C4-2B (cell line): ENCODE results near the gene ZNF385B.

Source experiments
- H3K27ac ChIP-seq: fragments of 450-650 bp; 2 replicates; pipeline ENCODE4 v1.5.1; 2017
- ZFX ChIP-seq: fragments of 450-650 bp; IDR thresholded peaks from 2 replicates; pipeline ENCODE4 v1.6.1; 2017
- TF ChIP-seq, protein P1 (sequence below): fragments of 450-650 bp; conservative IDR thresholded peaks from 2 replicates; pipeline ENCODE4 v1.5.1; 2017; ENCODE audit warnings: mild to moderate bottlenecking

ZNF385B gene

DNA sequence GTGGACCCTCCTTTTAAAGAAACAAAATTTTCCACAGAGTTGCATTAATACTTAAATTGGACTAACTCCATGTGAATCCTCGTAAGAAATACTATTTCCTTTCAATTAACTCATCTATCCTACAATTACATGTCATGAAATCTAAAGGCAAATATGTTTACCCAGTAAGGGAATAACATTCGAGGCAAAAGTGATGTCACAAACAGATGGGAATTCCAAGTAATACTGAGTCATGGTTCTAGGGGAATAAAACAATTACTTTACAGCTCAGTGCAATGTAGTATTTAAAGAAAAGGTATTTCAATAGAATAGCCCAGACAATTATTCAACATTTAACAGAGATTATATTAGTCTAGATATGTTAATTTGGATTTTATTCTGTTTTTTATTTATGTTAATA, 205.8 kb downstream of the ZNF385B start:
- no peak for TF ChIP-seq ZFX
- TF ChIP-seq, protein P1, sequence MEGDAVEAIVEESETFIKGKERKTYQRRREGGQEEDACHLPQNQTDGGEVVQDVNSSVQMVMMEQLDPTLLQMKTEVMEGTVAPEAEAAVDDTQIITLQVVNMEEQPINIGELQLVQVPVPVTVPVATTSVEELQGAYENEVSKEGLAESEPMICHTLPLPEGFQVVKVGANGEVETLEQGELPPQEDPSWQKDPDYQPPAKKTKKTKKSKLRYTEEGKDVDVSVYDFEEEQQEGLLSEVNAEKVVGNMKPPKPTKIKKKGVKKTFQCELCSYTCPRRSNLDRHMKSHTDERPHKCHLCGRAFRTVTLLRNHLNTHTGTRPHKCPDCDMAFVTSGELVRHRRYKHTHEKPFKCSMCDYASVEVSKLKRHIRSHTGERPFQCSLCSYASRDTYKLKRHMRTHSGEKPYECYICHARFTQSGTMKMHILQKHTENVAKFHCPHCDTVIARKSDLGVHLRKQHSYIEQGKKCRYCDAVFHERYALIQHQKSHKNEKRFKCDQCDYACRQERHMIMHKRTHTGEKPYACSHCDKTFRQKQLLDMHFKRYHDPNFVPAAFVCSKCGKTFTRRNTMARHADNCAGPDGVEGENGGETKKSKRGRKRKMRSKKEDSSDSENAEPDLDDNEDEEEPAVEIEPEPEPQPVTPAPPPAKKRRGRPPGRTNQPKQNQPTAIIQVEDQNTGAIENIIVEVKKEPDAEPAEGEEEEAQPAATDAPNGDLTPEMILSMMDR: no peak

DNA sequence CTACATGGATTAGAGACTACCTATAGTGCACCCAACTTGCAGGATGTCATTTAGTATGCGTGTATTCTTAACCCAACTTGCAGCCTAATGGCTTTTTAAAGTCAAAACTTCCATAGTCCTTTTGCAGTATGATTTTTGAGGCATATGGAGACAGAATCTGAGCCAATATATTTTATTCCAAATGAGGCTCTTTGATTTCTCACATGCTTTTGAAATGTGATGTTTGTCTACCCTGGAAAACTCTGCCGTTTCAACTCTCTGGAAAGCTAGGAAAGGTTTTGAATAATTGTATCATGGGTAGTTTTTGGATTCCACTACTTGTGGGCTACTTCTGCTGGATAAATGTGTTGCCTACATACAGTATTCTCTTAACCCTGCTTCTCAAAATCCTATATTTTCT, 206.6 kb downstream of the ZNF385B start:
- H3K27ac ChIP-seq: no peak overlapping the region
- TF ChIP-seq, protein P1: no peak
- TF ChIP-seq ZFX: no peak

More for the DNA sequence above, 205.8 kb downstream of the ZNF385B start:
- no peak overlapping the region for H3K27ac ChIP-seq

DNA sequence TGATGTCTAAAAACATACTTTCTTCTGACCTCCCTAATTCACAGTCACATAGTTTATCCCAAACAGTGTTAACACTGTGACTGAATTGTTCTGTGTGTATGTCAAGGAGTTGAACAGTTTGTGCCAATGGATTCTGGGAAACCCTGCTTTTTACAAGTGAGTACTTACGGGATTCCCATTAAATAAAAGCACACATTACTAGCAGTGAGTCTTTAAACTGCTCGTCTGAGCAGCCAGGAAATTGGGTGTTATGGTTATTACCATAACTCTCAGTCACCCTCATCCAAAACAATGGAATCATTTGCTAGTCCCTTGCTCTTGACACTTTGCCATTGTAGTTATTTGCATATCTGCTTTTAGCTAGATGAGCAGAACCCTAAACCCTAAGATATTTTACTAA, 209.1 kb downstream of the ZNF385B start:
- TF ChIP-seq, protein P1: no peak
- no peak overlapping the region for H3K27ac ChIP-seq

DNA sequence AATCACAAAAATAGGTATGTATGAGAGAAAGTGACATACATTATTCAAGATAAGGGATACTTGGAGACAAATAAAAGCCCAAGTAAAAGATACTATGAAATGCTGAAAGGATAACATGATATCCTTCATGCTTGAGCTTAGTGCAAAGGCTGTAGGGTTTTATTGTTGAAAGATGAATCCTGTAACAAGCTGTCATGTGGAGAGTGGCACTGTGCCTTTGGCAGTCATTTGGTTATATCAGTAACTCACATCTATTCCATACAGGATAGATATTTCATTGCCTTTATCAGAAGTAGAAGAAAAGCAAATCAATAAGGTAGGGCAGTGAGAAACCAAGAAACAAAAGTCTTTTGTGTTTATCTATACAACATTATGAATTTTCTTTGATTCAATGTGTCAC, 211.0 kb downstream of the ZNF385B start:
- TF ChIP-seq, protein P1: no peak
- no peak for TF ChIP-seq ZFX
- no peak overlapping the region for H3K27ac ChIP-seq

DNA sequence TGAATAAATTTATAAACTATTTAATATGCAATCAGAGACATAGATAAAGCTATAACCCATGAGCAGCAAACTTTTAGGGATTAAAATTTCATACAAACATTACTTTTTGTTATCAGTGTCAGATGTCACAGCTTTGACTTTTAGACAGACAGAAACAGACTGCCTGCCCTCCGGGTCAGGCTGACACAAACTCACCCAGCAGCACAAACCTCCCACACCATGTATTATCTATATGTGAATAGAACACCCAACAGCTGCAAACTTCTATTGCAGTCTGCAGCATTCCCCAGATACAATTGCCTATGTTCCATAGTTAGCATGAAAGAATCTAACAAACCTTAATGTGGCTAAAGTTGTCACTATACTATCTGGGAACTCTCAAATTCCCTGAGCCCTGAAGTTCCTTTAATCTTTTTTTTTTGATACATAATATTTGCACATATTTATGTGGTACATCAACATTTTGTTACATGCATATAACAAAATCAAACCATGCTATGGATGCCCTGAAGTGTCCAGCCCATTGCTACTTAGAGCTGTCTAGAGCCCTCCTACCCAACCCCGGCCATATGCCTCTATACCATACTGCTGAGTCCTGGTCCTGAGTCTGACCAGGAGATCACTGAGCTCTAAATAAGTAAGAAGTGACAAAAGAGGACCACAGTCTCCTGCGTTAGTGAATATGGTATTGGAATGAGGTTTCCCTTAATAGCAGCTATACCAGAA, 214.4 kb downstream of the ZNF385B start:
- TF ChIP-seq, protein P1: no peak
- no peak for TF ChIP-seq ZFX

DNA sequence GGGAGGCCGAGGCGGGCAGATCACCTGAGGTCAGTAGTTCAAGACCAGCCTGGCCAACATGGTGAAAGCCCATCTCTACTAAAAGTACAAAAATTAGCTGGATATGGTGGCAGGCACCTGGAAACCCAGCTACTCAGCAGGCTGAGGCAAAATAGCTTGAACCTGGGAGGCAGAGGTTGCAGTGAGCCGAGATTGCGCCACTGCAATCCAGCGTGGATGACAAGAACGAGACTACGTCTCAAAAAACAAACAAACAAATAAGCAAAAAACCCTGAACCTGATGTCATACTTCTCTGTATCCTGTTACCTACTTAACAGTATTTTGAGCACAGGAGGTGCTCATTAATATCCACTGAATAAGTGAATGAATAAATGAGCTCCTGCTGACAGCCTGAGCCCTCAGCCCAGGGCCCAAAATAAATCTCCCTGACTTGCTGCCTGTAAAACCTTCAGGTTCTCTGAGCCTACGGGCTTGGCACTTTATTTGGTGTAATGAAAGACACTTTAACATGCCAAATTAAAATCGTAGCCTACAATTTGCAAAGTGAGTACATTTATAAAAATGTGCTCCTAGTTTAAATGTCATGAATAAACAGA, 215.1 kb downstream of the ZNF385B start:
- TF ChIP-seq ZFX: no peak
- TF ChIP-seq, protein P1: no peak
- no peak overlapping the region for H3K27ac ChIP-seq

More for the DNA sequence above, 214.4 kb downstream of the ZNF385B start:
- no peak overlapping the region for H3K27ac ChIP-seq

DNA sequence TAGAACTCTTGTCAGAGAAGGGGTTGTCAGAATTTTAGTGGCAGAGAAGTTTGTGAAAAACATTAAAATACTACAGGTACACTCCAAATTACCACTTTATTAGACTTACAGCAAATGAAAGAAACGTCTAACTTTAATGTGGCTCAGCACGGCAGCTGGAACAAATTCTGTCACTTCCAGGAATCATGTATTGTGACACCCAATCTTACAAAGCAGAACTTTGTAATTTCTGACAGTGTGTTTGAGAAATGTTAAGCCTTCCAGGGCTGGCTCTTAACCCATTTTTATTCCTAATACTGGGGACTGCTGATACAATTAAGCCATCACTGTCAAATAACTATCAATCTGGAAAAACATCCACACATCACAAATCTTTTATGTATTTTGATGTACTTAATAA, 216.4 kb downstream of the ZNF385B start:
- TF ChIP-seq, protein P1: no peak
- TF ChIP-seq ZFX: no peak
- H3K27ac ChIP-seq: no peak overlapping the region
